HG03139 (cell line): ENCODE results near the gene SCARB1.

ENCODE experiments used
- ATAC-seq: cut with Tn5 transposase; IDR thresholded peaks from one replicate; pipeline ENCODE4 v1.9.1; 2021; ENCODE audit not compliant: unreplicated experiment

SCARB1 gene

DNA sequence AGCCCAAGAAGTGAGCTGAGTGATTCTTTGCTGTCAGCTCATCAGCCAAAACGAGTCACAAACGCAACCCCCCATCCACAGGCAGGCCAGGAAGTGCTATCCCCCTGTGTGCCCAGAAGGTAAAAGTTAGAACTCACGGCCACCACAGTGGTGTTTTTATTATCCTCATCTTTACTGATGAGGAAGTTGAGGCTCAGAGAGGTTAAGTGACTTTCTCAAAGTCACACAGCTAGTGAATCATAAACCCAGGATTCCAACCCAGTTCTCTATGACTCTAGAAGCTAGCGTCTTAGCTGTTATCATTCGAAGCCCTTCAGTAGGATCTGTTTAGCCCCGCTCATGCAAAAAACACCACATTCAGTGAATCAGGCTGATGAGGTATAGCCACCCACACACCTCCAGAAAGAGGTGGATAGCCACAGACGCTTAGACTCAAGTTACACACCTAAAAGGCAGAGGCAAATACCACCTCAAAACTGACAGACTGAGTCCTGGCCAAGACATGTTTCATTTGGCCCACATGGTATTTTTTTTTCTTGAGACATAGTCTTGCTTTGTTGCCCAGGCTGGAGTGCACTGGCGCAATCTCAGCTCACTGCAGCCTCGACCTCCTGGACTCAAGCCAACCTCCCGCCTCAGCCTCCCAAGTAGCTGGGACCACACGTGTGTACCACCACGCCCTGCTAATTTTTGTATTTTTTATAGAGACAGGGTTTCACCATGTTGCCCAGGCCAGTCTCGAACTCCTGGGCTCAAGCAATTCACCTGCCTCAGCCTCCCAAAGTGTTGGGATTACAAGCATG is 100.7 kb downstream of the SCARB1 start:
- no peak for ATAC-seq

- ATAC-seq = no peak
These were observed 101.3 kb downstream of the SCARB1 start for GRCh38 chr12:124762384-124762783.

GRCh38 chr12:124761871-124762270 is 101.8 kb downstream of the SCARB1 start:
- ATAC-seq = no peak

DNA sequence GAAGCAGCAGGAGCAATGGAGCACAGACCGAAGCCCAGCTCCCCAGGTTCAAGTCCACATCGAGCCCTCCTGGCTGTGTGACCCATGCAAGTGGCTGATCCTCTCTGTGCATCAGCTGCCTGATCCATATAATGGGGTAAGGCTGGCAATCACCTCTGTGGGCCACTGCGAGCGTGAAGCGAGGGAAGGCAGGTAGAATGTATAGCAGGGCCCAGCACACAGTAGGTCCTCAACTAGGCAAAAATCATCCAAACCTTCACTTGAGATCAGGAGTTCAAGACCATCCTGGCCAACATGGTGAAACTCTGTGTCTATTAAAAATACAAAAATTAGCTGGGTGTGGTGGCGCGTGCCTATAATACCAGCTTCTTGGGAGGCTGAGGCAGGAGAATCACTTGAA is 102.6 kb downstream of the SCARB1 start:
- ATAC-seq = no peak

DNA sequence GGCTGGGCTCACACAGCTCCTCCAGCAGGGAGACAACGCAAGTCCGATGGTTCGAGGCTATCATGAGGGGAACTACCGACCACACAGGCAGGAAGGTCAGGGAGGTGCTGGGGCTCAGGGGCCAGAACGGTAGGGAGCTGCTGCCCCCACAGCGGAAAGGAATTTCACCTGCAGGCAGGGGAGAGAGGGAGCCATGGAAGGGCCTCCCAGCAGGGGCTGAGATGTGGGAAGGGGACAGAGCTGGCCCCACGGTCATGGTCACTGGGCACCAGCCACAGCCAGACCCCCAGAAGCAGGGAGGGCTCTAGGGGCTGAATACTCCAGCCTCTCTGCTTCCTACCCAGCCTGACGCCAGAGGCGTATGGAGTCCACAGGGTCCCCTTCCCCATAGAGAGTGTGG is 103.1 kb downstream of the SCARB1 start:
- ATAC-seq = no peak

DNA sequence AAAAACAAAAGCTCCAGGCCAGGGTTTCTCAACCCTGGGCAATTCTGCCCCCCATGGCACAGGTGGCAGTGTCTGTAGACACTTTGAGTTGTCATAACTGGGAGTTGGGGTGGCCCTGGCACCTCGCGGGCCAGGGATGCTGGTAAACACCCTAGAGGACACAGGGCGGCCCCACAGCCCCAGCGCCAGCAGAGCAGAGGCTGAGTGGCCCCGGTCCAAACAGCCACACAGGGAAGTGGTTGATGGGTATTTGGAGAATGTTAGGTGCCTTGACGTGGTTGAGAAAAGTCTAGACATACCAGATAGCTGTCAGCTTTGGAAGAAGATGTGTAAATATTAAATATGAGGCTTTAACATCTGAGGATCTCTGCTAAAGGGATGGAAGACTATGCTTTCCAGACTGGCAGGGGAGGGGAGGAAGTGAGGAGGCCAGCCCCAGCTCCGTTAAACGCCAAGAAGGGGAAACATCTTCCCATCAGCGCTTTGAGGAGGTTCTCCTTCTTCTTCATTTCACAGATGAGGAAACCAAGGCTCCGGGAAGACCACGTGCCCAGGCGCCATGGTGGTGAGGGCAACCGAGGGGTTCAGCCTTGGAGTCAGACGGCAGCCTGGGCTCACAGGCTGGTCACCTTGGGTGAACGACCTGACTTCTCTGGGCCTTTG is 103.7 kb downstream of the SCARB1 start:
- no peak for ATAC-seq

DNA sequence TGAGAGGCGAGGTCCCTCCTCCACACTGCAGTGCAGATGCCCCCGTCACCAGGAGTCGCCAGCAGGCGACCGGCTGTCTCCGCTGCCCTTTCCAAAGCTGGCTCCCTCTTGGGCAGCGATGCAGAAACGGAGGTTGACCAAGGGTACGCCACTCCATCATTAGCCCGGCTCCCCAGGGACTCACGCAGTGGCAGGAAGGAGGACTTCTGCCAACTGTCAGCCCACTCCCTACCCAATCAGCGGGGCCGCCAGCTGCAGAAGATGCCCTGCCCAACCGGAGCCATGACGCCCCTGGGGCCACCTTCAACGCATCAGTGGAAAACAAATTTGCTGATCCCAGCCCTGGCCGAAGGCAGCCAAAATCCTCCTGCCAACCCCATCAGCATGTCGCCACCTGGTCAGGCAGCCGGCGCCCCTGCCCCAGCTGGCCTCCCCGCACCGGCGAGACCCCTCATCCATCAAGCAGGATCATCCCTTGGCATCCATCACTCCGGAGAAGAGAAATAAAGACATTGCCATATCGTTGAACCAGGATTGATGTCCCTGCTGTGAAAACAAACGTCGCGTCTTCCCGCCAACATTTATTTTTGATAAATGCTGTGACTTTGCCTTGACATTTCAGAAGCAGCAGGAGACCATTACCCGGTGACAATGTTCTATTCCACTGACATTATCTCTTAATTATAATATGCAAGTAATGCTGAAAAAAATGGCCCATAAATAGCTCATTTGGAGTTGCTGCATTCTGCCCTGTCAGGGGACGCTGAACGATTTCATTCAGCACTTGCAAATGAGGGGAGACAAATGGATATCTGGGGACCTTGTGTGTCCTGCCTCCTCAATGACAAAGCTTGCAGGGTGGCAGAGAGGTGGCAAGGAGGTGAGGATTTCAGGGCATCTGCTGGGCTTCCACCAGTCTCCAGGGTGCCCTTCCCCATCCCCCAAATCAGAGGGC is 105.1 kb downstream of the SCARB1 start:
- ATAC-seq = no peak

DNA sequence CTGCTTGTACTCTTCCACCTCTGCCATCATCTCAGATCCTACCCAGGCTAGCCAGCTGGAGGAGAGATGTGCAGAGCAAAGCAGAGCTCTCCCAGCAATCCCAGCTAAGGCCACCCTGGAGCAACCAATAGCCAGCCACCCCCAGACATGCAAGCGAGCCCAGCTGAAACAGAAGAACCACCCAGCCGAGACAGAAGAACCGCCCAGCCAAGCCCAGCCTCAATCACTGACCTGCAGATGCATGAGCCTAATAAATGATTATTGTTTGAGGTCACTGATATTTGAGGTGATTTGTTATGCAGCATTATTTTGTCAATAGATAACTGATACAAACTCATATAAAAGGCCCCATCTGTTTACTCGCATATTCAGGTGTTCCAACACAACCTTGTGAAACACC is 106.3 kb downstream of the SCARB1 start:
- no peak for ATAC-seq

DNA sequence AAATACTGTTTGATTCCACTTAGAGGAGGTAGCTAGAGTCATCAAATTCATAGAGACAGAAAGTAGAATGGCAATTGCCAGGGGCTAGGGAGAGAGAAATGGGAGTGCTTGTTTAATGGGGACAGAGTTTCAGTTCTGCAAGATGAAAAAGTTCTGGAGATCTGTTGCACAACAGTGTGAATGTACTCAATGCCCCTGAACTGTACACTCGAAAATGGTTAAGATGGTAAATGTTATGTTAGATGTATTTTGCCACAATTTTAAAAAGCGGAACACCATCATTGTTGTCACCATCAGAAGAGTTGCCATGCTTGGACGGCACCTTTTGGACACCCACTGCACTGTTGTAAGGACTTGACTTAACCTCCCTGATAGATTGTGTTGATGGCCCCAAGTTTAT is 106.9 kb downstream of the SCARB1 start:
- ATAC-seq = no peak

DNA sequence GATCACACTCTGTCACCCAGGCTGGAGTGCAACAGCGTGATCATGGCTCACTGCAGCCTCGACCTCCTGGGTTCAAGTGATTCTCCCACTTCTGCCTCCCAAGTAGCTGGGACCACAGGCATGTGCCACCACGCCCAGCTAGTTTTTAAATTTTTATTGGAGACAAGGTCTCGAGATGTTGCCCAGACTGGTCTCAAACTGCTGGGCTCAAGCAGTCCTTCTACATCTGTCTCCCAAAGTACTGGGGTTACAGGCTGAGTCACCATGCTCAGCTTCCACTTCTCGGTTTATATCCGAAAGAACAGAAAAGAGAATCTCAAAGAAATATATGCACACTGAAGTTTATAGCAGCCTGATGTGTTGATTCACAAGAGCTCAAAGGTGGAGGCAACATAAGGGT is 107.5 kb downstream of the SCARB1 start:
- no peak for ATAC-seq

- ATAC-seq = no peak
These were observed 107.9 kb downstream of the SCARB1 start for GRCh38 chr12:124755801-124756148.

GRCh38 chr12:124754949-124755800 is 108.5 kb downstream of the SCARB1 start:
- ATAC-seq = no peak

GRCh38 chr12:124754491-124754890 is 109.2 kb downstream of the SCARB1 start:
- no peak for ATAC-seq

DNA sequence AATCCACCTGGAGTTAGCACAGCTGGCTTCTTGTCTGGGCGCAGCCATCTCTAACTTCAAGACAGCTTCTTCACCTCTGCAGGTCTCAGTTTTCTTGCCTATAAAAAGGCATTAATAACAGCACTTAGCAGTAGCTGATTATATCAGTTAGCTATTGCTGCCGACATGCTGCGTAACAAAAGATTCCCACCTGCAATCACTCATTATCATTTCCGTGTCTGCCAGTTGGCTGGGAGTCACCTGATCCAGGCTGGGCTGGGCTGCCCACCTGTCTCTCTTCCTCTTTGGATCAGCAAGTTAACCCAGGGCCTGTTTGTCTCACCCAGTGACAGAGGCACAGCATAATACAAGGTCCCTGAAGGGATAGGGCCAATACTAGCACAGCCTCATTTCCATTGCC is 109.7 kb downstream of the SCARB1 start:
- ATAC-seq = no peak

DNA sequence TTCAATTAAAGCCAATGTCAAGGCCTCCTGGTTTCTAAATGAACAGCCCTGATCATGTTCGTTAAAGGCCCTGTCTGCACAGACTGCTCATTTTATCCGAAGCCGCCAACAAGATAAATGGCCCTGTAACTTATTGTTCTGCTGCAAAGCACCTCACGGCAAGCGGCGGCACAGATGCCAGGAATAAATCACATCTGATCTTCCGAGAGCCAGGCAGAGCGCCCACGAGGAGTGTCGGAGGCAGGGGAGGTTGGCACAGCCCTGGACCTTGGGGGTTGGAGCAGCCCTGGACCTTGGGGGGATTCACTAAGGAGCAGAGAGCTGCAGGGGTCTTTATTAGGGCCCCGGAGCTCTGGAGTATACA is 110.5 kb downstream of the SCARB1 start:
- no peak for ATAC-seq

DNA sequence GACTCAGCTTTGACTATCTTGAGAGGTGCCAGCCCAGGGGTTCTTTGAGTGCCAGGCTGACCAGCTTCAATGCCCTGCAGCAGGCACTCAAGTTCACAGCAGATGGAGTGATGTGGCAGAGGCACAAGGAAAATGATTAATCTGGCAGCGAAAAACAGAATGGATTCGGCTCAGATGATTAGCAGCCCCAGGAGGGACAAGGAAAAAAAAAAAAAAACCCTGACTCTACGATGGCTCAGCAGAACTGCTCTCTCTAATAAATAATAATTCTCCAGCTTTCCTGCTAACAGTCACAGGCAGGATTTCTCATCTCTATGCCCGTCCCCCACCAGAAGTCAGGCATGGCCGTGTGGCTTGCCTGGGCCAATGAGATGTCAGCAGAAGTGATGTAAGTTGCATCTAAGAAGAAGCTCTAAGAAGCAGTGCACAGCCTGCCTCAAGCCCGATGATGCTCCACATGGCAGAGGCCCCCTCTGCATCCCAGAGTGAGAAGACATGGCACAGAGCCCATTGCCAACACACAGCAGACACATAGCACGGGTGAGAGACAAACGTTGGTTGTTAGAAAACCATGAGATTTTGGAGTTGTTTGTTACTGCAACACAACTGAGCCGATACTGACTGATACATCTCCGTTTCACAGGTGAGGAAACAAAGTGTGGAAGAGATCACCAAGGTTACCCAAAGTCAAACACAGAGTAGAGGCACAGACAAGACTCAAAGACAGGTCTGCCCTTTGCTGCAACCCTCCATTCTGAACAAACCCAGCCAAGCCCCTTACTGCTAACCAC is 111.0 kb downstream of the SCARB1 start:
- no peak for ATAC-seq

- no peak for ATAC-seq
These were observed 111.9 kb downstream of the SCARB1 start for GRCh38 chr12:124751654-124752355.

- no peak for ATAC-seq
These were observed 112.7 kb downstream of the SCARB1 start for GRCh38 chr12:124750787-124751471.

- ATAC-seq = no peak
These were observed 113.5 kb downstream of the SCARB1 start for GRCh38 chr12:124750149-124750656.
